ENCODE results near the gene VSIR. TPM values are rescaled to one million over a fixed set of nuclear protein-coding genes. Genes with fewer than 3 reads are reported as not detected.

The VSIR gene
- total RNA-seq, 6 experiments from 2014 or later: 6.1 to 17.1 (median 10.1) TPM

GRCh38 chr10:71763352-71764127 is 9.8 kb downstream of the VSIR start:
- Histone ChIP-seq H3K27me3 (no peaks in the 10 kb centered on the region), H3K36me3 (no peaks in the 10 kb centered on the region), H3K4me3 (no peak overlapping the region), H3K4me1 (peaks cover 0 to 15% (median 8%) of the 10 kb centered on the region in 4 donors), H3K9me3 (no peaks in the 10 kb centered on the region), H3K27ac (no peak overlapping the region)
- intact Hi-C loops (cut with DNase I): no loop called here
- WGBS (ENCODE audit: insufficient coverage, low coverage, low lambda C conversion rate, missing lambda C conversion rate): 71% methylated on average over 7 of the region's 11 CpGs
- DNase-seq (no peak), ATAC-seq (no peak)
- TF ChIP-seq CTCF (IDR thresholded peaks at IDR 0.05): no peak
- TF ChIP-seq POLR2A (IDR thresholded peaks at IDR 0.05): no peak

GRCh38 chr10:71762324-71762723 is 11.0 kb downstream of the VSIR start:
- TF ChIP-seq POLR2A (IDR thresholded peaks at IDR 0.05) (no peak), CTCF (IDR thresholded peaks at IDR 0.05) (no peak)
- Histone ChIP-seq H3K4me1 (peaks cover 0 to 8% (median 3%) of the 10 kb centered on the region in 4 donors), H3K27me3 (no peaks in the 10 kb centered on the region), H3K27ac (no peak overlapping the region), H3K9me3 (no peaks in the 10 kb centered on the region), H3K36me3 (no peaks in the 10 kb centered on the region), H3K4me3 (no peak overlapping the region)
- intact Hi-C loops (cut with DNase I): no loop called here
- DNase-seq (no peak), ATAC-seq (no peak)
- no CpG with 5 or more reads among the region's 5 CpGs for WGBS (ENCODE audit: insufficient coverage, low coverage, low lambda C conversion rate, missing lambda C conversion rate)

GRCh38 chr10:71761541-71762113 is 11.7 kb downstream of the VSIR start:
- peaks cover 0 to 1% (median 0%) of the 10 kb centered on the region in 4 donors for H3K4me1 ChIP-seq
- no peaks in the 10 kb centered on the region for H3K36me3 ChIP-seq
- WGBS (ENCODE audit: insufficient coverage, low coverage, low lambda C conversion rate, missing lambda C conversion rate): 89% methylated on average over 3 of the region's 26 CpGs
- no peaks in the 10 kb centered on the region for H3K27me3 ChIP-seq
- no peak overlapping the region for H3K27ac ChIP-seq
- H3K9me3 ChIP-seq: no peaks in the 10 kb centered on the region
- TF ChIP-seq CTCF (IDR thresholded peaks at IDR 0.05): no peak
- no peak for TF ChIP-seq POLR2A (IDR thresholded peaks at IDR 0.05)
- ATAC-seq (no peak), DNase-seq (no peak)
- intact Hi-C loops (cut with DNase I): no loop called here
- H3K4me3 ChIP-seq: no peak overlapping the region

GRCh38 chr10:71761105-71761511 is 12.2 kb downstream of the VSIR start:
- intact Hi-C loops (cut with DNase I): no loop called here
- Histone ChIP-seq H3K4me3 (no peak overlapping the region), H3K36me3 (no peaks in the 10 kb centered on the region), H3K9me3 (no peaks in the 10 kb centered on the region), H3K27me3 (no peaks in the 10 kb centered on the region), H3K4me1 (no peaks in the 10 kb centered on the region), H3K27ac (no peak overlapping the region)
- TF ChIP-seq POLR2A (IDR thresholded peaks at IDR 0.05) (no peak), CTCF (IDR thresholded peaks at IDR 0.05) (no peak)
- WGBS (ENCODE audit: insufficient coverage, low coverage, low lambda C conversion rate, missing lambda C conversion rate): 100% methylated on average over 3 of the region's 3 CpGs
- ATAC-seq (no peak), DNase-seq (no peak)

All from right lobe of liver (tissue), 6 donors.